Measurements from ENCODE around the gene SERTAD2.

Gene SERTAD2

DNA sequence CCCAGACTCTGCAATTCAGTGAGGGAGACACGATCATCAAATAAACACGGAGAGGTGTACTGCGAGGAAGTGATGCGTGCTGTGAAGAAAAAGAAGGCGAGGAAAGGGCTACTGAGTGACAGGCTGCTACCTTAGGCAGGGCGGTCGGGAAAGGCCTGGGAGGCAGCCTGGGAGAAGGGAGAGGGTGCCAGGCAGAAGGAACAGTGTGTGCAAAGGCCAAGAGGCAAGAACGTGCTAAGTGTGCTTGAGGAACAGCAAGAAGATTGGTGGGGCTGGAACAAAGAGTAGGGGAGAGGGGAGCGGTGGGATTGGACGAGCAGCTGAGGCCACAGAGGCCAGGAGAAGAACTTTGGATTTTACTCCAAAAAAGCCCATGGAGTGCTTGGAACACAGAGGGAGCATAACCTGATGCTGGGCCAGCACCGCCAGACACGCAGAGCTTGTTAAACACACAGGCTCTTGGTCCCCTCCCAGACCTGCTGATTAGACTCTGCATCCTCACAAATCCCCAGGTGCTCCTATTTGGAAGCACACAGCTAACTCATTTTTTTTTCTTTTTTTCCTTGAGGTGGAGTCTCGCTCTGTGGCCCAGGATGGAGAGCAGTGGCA is 30.4 kb downstream of the SERTAD2 start:
- no peak overlapping the region for H3K27ac ChIP-seq (ENCODE audit: low read depth in 2 of 2, low read length in 2 of 2)
- H3K4me1 ChIP-seq (ENCODE audit: control insufficient read depth in 2 of 2, insufficient read depth in 2 of 2, low read length in 2 of 2), result peaks cover 0 to 4% of the 10 kb centered on the region in 2 donors
- H3K9ac ChIP-seq (ENCODE audit: low read depth in 1 of 2, low read length in 2 of 2), result no peak overlapping the region
- no peaks in the 10 kb centered on the region for H3K9me3 ChIP-seq (ENCODE audit: control insufficient read depth in 2 of 2, low read length in 2 of 2)
- no peaks in the 10 kb centered on the region for H3K36me3 ChIP-seq (ENCODE audit: control insufficient read depth in 2 of 2, insufficient read depth in 2 of 2, low read length in 2 of 2)
- no peak overlapping the region for H3K4me3 ChIP-seq (ENCODE audit: low read length in 2 of 2)
- H3K27me3 ChIP-seq (ENCODE audit: control insufficient read depth in 2 of 2, insufficient read depth in 2 of 2, low read length in 2 of 2), result no peaks in the 10 kb centered on the region

DNA sequence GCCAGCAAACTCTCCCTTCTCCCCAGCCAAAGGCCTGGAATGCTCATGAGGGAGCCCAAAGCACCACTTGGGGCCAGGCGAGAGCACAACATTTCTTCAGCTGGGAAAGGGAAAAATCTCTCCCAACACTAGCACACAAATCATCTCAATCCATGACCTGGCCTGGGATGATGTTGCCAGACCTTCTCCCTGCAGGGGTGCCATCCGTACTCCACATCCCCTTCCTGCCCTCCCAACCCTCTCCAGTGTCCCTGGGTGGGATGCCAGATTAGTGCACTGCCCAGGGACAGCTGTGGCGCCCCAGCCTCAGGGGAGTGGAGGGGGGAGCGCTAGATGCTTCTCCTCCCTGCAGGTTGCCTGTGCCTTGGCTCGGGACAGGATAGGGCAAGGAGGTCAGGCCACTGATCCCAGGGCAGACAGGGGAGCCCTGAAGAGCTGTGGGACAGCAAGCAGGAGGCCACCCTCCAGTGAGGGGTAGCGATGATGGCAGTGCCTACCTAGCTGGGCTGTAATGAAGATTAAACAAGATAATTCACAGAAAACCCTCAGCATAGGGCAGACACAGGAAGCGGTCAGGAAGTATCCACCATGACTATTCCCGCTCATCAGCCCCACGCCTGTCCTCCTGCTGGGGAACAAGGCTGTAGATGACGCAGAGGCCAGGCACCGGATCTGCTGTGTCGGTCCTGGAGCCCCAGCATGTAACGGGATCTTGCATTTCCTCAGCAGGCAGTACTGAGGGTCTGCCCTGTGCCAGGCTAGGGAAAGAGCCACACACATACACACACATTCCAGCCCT is 31.1 kb downstream of the SERTAD2 start:
- Histone ChIP-seq H3K27ac (ENCODE audit: low read depth in 2 of 2, low read length in 2 of 2) (no peak overlapping the region), H3K36me3 (ENCODE audit: control insufficient read depth in 2 of 2, insufficient read depth in 2 of 2, low read length in 2 of 2) (no peaks in the 10 kb centered on the region), H3K9me3 (ENCODE audit: control insufficient read depth in 2 of 2, low read length in 2 of 2) (no peaks in the 10 kb centered on the region), H3K9ac (ENCODE audit: low read depth in 1 of 2, low read length in 2 of 2) (no peak overlapping the region), H3K4me3 (ENCODE audit: low read length in 2 of 2) (no peak overlapping the region), H3K27me3 (ENCODE audit: control insufficient read depth in 2 of 2, insufficient read depth in 2 of 2, low read length in 2 of 2) (no peaks in the 10 kb centered on the region), H3K4me1 (ENCODE audit: control insufficient read depth in 2 of 2, insufficient read depth in 2 of 2, low read length in 2 of 2) (peaks cover 0 to 2% of the 10 kb centered on the region in 2 donors)

DNA sequence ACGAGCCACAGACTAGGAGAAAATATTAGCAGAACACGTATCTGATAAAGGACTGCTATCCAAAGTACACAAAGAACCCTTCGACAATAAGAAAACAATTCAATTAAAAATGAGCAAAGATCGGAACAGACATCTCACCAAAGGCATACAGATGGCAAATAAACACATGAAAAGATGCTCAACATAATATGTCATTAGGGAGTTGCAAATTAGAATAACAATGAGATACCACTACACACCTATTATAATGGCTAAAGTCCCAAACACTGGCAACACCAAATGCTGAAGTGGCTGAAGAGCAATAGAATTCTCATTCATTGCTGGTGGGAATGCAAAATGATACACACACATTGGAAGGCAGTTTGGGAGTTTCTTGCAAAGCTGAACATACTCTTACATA is 33.1 kb downstream of the SERTAD2 start:
- Histone ChIP-seq H3K27ac (ENCODE audit: low read depth in 2 of 2, low read length in 2 of 2) (no peak overlapping the region), H3K4me3 (ENCODE audit: low read length in 2 of 2) (no peak overlapping the region), H3K9me3 (ENCODE audit: control insufficient read depth in 2 of 2, low read length in 2 of 2) (no peaks in the 10 kb centered on the region)

DNA sequence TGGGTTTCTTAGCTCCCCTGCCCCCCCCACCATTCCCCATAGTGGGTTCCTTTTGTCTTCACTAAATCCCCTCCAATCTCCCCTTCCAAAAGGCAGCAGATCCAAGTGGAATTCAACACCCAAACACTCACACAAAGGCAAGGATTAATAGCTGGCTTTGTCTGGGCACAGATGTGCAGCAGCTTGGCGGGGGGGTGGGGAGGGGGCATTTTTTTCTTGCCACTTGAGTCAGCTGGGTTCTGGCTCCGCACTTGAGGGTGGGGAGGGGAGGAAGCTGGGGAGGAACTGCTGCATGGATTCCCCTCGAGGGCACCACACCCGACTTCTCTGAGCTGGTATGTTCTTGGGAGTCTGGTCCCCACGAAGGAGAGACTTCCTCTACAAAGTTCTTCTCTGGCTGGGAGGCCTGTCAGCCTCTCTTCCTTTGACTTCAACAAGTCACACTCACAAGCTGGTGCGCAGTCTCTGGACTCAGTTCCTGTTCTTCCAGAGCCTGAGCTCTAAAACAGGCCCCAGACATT is 36.0 kb downstream of the SERTAD2 start:
- Histone ChIP-seq H3K9me3 (ENCODE audit: control insufficient read depth in 2 of 2, low read length in 2 of 2) (no peaks in the 10 kb centered on the region), H3K27ac (ENCODE audit: low read depth in 2 of 2, low read length in 2 of 2) (no peak overlapping the region), H3K36me3 (ENCODE audit: control insufficient read depth in 2 of 2, insufficient read depth in 2 of 2, low read length in 2 of 2) (no peaks in the 10 kb centered on the region), H3K27me3 (ENCODE audit: control insufficient read depth in 2 of 2, insufficient read depth in 2 of 2, low read length in 2 of 2) (no peaks in the 10 kb centered on the region), H3K4me1 (ENCODE audit: control insufficient read depth in 2 of 2, insufficient read depth in 2 of 2, low read length in 2 of 2) (peaks cover 0 to 3% of the 10 kb centered on the region in 2 donors), H3K4me3 (ENCODE audit: low read length in 2 of 2) (no peak overlapping the region), H3K9ac (ENCODE audit: low read depth in 1 of 2, low read length in 2 of 2) (no peak overlapping the region)

More for the DNA sequence above, 33.1 kb downstream of the SERTAD2 start:
- no peaks in the 10 kb centered on the region for H3K36me3 ChIP-seq (ENCODE audit: control insufficient read depth in 2 of 2, insufficient read depth in 2 of 2, low read length in 2 of 2)
- no peaks in the 10 kb centered on the region for H3K27me3 ChIP-seq (ENCODE audit: control insufficient read depth in 2 of 2, insufficient read depth in 2 of 2, low read length in 2 of 2)
- H3K9ac ChIP-seq (ENCODE audit: low read depth in 1 of 2, low read length in 2 of 2), result no peak overlapping the region
- peaks cover 0 to 3% of the 10 kb centered on the region in 2 donors for H3K4me1 ChIP-seq (ENCODE audit: control insufficient read depth in 2 of 2, insufficient read depth in 2 of 2, low read length in 2 of 2)

DNA sequence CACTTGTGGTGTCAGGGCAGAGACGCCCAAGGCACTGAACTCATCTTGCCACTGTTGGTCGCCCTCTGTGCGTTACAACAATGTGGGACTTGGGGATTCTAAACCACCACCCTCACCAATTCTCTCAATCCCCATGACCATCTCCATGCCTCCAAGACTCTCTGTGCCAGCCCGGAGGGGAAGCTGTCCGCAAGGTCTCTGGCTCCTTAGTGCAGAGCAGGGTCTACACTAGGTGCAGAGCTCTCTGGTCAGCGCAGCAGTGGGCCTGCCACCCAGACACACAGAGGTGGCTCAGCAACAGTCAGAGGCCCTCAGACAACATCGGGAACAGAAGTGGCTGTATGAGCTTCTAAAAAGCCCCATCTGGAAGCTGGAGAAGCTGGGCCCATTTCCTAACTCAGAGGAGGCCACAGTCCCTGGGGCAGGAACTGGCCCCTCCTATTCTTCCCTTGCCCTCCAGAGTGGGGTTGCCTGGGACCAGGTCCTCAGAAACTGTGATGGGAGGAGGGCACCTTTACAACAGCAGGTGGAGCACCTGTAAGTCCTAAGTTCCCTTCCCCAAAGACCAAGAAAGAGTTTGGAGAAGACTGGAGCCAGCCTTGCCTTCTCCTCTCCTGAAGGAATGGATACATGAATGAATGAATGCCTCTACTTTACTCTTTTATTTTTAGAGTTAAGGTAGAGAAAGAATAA is 37.7 kb downstream of the SERTAD2 start:
- no peaks in the 10 kb centered on the region for H3K27me3 ChIP-seq (ENCODE audit: control insufficient read depth in 2 of 2, insufficient read depth in 2 of 2, low read length in 2 of 2)
- no peak overlapping the region for H3K27ac ChIP-seq (ENCODE audit: low read depth in 2 of 2, low read length in 2 of 2)

DNA sequence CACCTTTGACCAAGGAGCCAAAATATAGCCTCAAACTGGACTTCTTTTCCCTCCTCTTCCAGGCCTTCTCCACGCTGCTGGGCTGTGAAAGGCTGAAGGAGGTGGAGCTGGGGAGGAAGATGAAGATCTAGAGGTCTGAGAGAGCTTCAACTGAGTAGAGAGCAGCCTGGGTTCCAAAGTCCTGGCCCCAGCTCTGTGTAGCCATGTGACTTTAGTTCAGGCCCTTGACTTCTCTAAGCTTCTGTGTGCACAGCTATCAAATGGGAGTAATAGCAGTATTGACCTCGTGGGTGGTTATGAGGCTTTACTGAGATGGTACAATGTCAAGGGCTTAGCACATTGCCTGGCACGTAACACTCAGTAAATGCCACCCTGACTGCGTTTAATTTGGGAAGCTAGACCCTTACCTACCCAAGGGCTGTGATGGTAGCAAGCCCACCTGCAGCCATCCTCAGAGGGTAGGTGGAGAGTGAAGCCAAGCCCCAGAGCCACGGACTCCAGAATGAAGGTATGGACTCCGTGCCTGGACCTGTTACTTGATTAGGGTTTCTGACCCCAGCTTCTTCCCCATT is 38.4 kb downstream of the SERTAD2 start:
- Histone ChIP-seq H3K4me1 (ENCODE audit: control insufficient read depth in 2 of 2, insufficient read depth in 2 of 2, low read length in 2 of 2) (peaks cover 0 to 3% of the 10 kb centered on the region in 2 donors), H3K9ac (ENCODE audit: low read depth in 1 of 2, low read length in 2 of 2) (no peak overlapping the region), H3K4me3 (ENCODE audit: low read length in 2 of 2) (no peak overlapping the region), H3K27me3 (ENCODE audit: control insufficient read depth in 2 of 2, insufficient read depth in 2 of 2, low read length in 2 of 2) (no peaks in the 10 kb centered on the region), H3K36me3 (ENCODE audit: control insufficient read depth in 2 of 2, insufficient read depth in 2 of 2, low read length in 2 of 2) (no peaks in the 10 kb centered on the region), H3K27ac (ENCODE audit: low read depth in 2 of 2, low read length in 2 of 2) (no peak overlapping the region), H3K9me3 (ENCODE audit: control insufficient read depth in 2 of 2, low read length in 2 of 2) (no peaks in the 10 kb centered on the region)

More for the DNA sequence above, 37.7 kb downstream of the SERTAD2 start:
- H3K9ac ChIP-seq (ENCODE audit: low read depth in 1 of 2, low read length in 2 of 2), result no peak overlapping the region
- peaks cover 0 to 3% of the 10 kb centered on the region in 2 donors for H3K4me1 ChIP-seq (ENCODE audit: control insufficient read depth in 2 of 2, insufficient read depth in 2 of 2, low read length in 2 of 2)
- H3K4me3 ChIP-seq (ENCODE audit: low read length in 2 of 2), result no peak overlapping the region
- H3K9me3 ChIP-seq (ENCODE audit: control insufficient read depth in 2 of 2, low read length in 2 of 2), result no peaks in the 10 kb centered on the region
- no peaks in the 10 kb centered on the region for H3K36me3 ChIP-seq (ENCODE audit: control insufficient read depth in 2 of 2, insufficient read depth in 2 of 2, low read length in 2 of 2)

DNA sequence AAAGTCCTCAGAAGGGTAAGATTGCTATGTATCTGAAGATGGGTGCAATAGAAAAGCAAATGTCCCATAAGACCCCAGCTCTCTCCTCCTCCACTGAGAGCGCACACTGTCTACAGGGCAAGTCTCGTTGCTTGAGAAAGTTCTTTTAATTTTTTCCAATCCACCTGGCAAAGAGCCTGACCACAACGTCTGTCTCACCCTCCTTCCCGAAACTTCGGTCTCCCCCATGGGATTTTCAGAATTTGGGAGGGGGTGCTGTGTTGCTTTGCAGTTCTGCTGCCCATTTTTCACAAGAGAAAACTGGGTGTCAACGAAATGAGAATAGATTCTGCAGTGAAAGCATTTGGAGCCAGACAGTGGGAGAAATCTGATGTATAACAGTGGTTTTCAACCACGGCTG is 40.4 kb downstream of the SERTAD2 start:
- no peaks in the 10 kb centered on the region for H3K36me3 ChIP-seq (ENCODE audit: control insufficient read depth in 2 of 2, insufficient read depth in 2 of 2, low read length in 2 of 2)
- H3K4me3 ChIP-seq (ENCODE audit: low read length in 2 of 2), result no peak overlapping the region
- H3K4me1 ChIP-seq (ENCODE audit: control insufficient read depth in 2 of 2, insufficient read depth in 2 of 2, low read length in 2 of 2), result peaks cover 11 to 13% of the 10 kb centered on the region in 2 donors
- H3K9ac ChIP-seq (ENCODE audit: low read depth in 1 of 2, low read length in 2 of 2), result no peak overlapping the region
- H3K27me3 ChIP-seq (ENCODE audit: control insufficient read depth in 2 of 2, insufficient read depth in 2 of 2, low read length in 2 of 2), result no peaks in the 10 kb centered on the region
- H3K9me3 ChIP-seq (ENCODE audit: control insufficient read depth in 2 of 2, low read length in 2 of 2), result no peaks in the 10 kb centered on the region
- no peak overlapping the region for H3K27ac ChIP-seq (ENCODE audit: low read depth in 2 of 2, low read length in 2 of 2)

DNA sequence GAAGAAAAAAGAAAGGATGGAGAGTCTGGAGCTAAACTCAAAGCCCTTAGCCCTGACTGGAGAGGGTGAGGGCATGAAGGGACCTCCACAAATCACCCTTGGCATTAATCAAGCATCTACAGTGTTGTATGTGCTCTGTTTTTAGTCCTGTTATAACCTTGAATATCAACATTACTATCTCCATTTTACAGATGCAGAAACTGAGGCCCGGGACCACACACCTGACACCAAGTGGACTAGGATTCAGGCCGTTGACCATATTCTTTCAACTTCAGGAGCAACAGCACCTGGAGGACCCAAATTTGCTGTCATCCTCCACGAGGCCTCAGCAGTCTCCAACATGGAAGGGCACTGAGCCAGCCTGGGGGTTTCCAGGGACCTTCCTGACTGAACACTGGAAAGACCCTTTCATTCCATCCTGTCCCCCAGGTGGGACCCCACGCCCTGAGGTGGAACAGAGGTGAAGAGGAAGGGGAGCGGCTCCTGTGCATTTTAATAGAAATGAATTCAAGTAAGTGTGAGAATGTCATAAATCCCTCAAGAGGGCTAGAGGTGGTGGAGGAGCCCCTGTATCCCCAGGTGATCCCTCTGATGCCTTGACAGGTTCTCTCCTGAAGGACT is 41.0 kb downstream of the SERTAD2 start:
- Histone ChIP-seq H3K9me3 (ENCODE audit: control insufficient read depth in 2 of 2, low read length in 2 of 2) (no peaks in the 10 kb centered on the region), H3K4me3 (ENCODE audit: low read length in 2 of 2) (no peak overlapping the region), H3K4me1 (ENCODE audit: control insufficient read depth in 2 of 2, insufficient read depth in 2 of 2, low read length in 2 of 2) (peaks cover 17 to 19% of the 10 kb centered on the region in 2 donors), H3K27ac (ENCODE audit: low read depth in 2 of 2, low read length in 2 of 2) (no peak overlapping the region), H3K9ac (ENCODE audit: low read depth in 1 of 2, low read length in 2 of 2) (no peak overlapping the region), H3K27me3 (ENCODE audit: control insufficient read depth in 2 of 2, insufficient read depth in 2 of 2, low read length in 2 of 2) (no peaks in the 10 kb centered on the region), H3K36me3 (ENCODE audit: control insufficient read depth in 2 of 2, insufficient read depth in 2 of 2, low read length in 2 of 2) (no peaks in the 10 kb centered on the region)

DNA sequence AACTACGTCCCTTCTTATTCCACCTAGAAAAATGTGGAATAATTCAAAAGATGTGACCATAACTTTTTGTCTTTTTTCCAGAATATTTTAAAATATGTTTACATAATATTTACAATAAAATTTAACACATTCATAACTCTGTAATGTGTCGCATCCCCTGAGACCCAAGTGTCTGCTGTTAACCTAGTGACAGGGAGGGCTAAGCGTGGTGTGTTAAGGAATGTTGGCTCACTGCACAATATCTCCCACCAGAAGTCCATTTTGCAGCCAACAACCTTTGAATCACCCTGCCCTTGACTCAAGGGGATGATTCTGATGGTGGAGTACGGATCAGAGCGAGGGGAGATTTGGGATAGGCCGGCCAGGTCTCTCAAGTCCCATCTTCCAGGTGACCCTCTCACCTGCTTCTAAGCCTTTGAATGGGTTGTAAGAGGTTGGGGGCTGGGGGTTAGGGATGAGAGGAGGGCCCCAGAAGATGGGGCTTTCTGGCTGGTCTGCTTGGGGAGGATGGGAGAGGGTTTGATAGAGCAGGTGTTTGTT is 43.3 kb downstream of the SERTAD2 start:
- Histone ChIP-seq H3K4me3 (ENCODE audit: low read length in 2 of 2) (no peak overlapping the region), H3K9ac (ENCODE audit: low read depth in 1 of 2, low read length in 2 of 2) (no peak overlapping the region), H3K36me3 (ENCODE audit: control insufficient read depth in 2 of 2, insufficient read depth in 2 of 2, low read length in 2 of 2) (no peaks in the 10 kb centered on the region), H3K27me3 (ENCODE audit: control insufficient read depth in 2 of 2, insufficient read depth in 2 of 2, low read length in 2 of 2) (no peaks in the 10 kb centered on the region), H3K27ac (ENCODE audit: low read depth in 2 of 2, low read length in 2 of 2) (no peak overlapping the region), H3K4me1 (ENCODE audit: control insufficient read depth in 2 of 2, insufficient read depth in 2 of 2, low read length in 2 of 2) (peaks cover 37 to 38% of the 10 kb centered on the region in 2 donors), H3K9me3 (ENCODE audit: control insufficient read depth in 2 of 2, low read length in 2 of 2) (no peaks in the 10 kb centered on the region)
